GM04503 (cell line): Measurements from ENCODE around the gene CAV2.

ENCODE experiments used
- DNase-seq: peaks from one replicate; pipeline ENCODE4 v3.0.0-alpha.2; 2012; ENCODE audit warnings: low read depth

CAV2 gene

DNA sequence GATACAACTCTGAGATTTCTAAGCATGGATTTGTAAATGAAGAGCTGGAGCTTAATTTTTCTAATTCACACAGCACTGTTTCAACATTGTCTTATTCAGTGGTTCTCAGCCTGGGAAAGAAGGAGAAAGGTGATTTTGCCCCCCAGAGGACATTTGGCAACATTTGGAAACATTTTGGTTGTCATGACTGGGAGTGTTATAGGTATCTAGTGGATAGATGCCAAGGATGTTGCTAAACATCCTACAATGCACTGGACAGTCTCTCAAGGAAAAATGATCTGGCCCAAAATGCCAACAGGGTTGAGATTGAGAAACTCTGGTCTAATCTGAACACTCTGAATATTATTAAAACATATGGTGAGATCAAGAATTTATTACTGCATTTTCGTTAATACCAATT lies 3.8 kb upstream of the CAV2 start:
- no peak for DNase-seq

DNA sequence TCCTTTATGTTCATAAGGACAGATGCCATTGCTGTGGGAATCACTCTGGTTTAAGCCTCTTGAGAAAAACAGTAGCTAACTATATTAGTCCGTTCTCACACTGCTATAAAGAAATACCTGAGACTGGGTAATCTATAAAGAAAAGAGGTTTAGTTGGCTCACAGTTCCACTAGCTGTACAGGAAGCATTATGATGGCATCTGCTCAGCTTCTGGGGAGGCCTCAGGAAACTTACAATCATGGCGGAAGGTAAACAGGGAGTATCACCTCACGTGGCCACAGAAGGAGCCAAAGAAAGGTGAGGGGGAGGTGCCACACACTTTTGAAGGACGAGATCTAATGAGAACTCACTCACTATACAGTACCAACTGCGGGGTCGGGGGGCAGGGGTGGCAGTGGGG lies 2.9 kb upstream of the CAV2 start:
- DNase-seq, result no peak

DNA sequence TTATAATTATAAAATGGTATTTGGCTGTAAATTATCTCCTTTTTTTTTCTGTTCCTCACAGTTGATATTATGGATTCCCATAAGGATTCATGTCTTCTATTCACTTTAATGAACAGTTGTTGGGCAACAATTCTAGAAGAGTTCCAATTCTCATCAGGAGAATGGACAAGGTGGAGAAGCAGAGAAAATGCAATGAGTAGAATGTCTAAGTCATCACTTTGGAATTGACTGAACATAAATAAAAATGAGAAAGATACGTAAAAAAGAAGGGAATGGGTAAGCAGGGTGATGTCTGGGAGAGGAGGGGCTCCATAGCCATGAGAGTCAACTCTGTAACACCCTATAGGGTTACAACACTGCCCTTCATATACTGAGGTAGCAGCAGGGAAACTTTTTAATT lies 1.8 kb upstream of the CAV2 start:
- DNase-seq, result no peak

DNA sequence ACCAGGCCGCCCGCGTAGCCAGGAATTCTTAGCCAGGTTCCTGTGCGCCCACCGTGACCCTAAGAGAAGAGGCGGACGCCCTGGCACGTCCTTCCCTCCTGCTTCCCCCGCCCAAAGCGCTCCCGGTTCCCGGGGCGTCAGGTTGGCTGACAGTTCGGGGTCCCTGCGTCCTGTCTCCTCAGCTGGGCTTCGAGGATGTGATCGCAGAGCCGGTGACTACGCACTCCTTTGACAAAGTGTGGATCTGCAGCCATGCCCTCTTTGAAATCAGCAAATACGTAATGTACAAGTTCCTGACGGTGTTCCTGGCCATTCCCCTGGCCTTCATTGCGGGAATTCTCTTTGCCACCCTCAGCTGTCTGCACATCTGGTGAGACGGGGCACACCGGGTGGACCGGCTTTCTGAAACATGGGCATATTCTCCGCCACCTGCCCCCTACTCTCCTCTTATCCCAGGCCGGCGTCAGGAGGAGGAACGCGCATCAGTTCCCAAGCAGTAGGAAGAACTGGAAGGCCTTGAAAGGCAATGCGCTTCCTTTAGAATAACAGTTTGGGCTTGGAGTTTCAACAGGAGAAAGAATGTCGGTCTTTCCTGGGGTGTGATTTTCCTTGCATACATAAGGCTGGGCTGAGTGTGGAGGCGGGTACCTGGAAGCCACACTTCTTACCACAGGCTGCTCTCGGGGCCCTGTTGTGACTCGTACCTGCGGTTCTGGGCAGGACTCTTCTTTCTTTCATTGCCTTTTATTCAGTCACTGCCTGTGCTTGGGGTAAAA lies 728 bp downstream of the CAV2 start:
- no peak for DNase-seq

GRCh38 chr7:116501425-116502167 lies 2.1 kb downstream of the CAV2 start:
- no peak for DNase-seq

DNA sequence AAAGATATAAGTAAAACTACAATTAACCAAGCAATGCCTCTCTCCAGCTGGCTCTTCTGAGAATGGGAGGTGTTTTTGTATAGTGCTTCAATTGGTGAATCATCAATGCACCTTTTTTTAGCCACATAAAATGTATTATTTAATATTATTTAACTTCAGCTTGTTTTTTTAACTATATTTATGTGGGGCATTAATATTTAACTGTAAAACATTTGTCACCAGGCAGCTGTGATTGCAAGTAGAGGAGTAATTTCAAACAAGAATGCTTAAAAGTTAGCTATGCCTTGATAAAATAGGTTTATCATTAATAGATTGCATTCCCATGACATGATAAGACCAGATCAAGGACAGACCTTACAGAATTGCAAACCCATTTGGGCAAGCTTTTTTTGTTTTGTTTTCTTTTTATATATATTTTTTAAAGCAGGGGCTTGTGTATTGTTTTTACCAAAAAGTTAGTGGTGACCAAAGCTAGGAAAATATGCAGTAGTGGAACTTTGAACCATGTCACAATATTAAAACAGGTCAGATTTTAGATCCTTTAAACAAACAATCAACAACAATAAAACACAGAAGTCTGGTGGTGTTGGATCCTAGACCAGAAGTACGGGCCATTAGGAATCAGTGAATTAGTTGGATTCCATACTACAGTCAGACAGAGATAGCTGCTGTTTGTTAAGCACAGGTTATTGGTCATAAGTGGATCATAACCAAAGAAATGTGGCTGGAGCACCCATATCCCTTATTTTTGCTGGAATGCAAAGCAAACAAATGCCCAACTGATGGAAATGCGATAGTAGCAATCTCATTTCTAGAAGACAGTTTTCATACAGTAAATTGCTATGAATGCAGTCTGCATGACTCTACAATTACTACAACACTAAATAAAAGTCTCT lies 2.9 kb downstream of the CAV2 start:
- DNase-seq, result no peak

GRCh38 chr7:116503835-116504234 lies 4.3 kb downstream of the CAV2 start:
- DNase-seq, result no peak

GRCh38 chr7:116505278-116505677 lies 5.7 kb downstream of the CAV2 start:
- DNase-seq, result no peak

DNA sequence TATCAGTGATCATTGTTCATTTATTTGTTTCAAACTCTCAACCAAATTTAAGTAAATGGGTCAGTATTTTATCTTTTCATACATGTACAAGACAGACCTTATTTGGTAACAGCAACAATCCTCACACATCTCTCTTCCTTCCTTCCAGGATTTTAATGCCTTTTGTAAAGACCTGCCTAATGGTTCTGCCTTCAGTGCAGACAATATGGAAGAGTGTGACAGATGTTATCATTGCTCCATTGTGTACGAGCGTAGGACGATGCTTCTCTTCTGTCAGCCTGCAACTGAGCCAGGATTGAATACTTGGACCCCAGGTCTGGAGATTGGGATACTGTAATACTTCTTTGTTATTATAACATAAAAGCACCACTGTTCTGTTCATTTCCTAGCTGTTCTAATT lies 6.3 kb downstream of the CAV2 start:
- DNase-seq, result no peak

DNA sequence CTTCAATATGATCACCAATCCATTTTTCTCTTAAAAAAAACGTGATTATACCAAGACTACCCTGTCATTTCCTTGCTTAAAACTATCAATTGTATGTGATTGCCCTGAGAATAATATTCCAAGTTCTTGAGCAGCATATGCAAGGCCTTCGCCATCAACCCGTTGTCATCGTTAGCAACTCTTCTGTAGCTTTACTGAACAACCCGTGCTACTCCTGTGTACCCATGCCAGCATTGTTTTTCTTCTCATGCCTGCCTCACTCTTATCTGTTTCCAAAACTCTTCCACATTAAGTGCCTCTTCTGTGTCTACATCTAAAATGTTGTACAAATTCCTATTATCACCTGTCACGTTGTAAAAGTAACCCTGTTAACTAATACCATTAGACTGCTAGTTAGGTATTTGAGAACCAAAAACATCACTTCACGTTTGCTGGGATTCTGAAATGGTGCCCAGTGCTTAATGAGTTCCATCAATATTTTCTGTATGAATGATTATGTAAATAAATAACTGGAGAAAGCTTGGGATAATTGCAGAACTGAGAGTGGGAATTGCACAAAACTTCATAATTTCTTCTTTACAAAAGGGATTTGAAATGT lies 10.5 kb downstream of the CAV2 start:
- no peak for DNase-seq

DNA sequence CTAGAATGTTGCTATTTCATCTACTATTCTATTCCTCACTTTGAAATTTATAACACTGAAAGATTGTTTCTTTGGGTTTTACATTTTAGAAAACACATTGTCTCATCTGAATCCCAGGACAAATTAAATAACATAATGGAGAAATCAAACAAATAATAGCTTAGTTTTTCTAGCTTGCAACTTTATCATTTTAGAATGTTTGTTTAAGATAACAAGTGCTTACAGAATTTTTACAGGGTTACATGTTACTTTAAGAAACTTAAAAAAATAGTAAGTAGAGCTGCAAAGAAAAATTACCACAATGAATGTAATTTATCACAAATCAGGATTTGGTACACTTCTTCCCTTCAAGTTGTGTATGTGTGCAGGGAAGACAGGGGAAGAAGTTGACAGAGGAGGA lies 11.3 kb downstream of the CAV2 start:
- no peak for DNase-seq

GRCh38 chr7:116511552-116512519 lies 12.3 kb downstream of the CAV2 start:
- DNase-seq, result no peak

GRCh38 chr7:116512520-116513188 lies 13.1 kb downstream of the CAV2 start:
- no peak for DNase-seq

DNA sequence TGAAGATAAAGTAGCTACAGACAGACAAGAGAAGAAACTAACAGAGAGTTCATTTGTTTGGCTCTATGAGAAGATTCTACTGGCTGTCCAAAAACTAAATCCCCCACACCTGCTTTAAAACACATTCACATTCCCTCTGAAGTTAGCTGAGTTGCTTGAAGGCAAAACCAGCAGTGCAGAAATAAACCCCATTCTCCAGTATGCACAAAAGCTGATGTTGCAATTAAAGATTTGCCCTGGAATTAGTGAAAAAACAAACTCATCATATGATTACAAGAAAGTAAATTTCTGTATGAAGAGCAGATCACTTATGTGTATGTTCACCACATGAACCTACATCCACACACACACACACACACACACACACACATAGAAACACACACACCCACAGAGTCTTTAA lies 16.0 kb downstream of the CAV2 start:
- no peak for DNase-seq

GRCh38 chr7:116516324-116516723 lies 16.8 kb downstream of the CAV2 start:
- no peak for DNase-seq

DNA sequence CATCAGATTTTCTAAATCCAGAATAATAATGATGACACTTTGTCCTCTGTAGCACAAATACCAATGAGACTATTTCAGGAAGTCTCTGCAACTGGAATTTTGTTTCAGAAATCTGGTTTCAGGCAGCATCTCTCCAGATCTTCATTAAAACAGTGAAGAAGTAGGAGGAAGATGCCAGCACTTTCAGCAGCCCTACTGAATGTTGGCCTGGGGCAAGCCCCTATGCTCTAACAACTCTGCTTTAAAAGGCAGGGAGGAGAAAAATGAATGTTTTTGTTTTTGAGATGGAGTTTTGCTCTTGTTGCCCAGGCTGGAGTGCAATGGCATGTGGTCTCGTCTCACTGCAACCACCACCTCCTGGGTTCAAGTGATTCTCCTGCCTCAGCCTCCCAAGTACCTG lies 18.1 kb downstream of the CAV2 start:
- DNase-seq, result no peak

DNA sequence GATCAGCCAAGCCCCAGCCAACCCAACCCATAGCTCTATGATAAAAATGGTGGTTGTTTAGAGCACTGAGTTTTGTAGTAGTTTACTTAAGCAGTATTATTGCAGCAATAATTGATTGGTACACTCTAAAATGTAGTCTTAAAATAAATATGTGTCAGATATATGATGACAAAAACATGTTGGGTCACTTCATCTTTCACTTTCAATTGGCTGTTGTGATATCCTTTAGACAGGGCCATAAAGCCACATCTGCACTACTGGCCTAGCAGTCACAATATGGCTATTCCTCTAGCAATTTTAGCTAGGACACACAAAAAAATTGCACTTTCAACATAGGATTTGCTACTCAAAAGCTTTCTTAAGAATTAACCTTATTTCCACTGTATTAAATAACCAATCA lies 19.4 kb downstream of the CAV2 start:
- DNase-seq, result no peak

DNA sequence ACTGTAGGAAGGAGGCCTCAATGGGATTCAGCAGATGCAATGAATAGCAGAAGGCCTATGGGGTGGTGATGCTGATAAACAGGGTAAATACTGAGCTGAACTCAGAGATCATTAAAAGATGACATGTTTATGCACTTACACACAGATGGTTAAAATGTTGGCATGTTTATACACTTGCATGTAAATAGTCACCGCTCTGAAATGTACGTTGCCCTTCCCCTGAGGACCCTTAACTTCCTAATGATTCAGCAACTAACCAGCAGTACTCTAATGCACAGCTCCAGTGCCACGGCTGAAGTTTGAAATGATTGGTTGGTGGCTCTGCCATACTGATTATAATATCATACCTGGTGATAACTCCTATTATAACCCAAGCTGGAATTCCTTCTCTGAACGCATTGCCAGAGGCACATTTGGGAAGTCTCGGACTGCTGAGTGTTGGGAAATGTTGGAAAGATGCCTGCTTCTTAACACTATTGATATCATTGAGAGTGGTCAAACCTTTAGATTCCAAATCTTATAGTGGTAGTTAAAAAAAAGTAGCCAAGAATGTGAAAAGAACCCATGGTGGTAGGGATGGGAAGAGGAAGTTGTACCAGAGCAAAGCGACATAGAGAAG lies 21.6 kb downstream of the CAV2 start:
- no peak for DNase-seq

DNA sequence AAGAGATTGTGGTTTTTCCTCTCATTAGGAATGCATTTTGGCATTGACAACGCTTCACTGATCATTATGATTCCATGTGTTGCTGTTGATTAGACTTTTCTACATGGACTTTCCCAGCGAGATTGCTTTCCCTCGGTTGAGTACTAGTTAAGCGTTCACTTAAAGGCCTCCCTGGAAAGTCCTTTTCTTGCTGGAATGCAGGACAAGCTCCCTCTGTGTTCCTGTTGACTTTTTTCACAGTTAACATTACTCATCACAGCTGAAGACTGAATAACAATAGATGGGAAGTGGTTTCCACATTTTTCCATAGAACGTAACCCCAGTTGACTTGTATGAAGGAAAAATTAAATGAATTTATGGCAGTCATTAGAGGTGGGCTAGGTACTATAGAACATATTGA lies 22.7 kb downstream of the CAV2 start:
- DNase-seq, result no peak

GRCh38 chr7:116524221-116524608 lies 24.7 kb downstream of the CAV2 start:
- no peak for DNase-seq
